ENCODE measurements around the gene EPHB4.

The EPHB4 gene

GRCh38 chr7:100829150-100829716 lies 1.9 kb upstream of the EPHB4 start:
- H3K9ac ChIP-seq (ENCODE audit: low read length), result no peak overlapping the region
- no peak for TF ChIP-seq EZH2phosphoT487 (IDR thresholded peaks at IDR 0.05; ENCODE audit: low read length)
- TF ChIP-seq CTCF (IDR thresholded peaks at IDR 0.05; ENCODE audit: low read length), result no peak
- no peak for TF ChIP-seq EZH2 (optimal IDR thresholded peaks at IDR 0.05; ENCODE audit: low read depth, low read length)
- no peaks in the 10 kb centered on the region for H3K9me3 ChIP-seq (replicated peaks; ENCODE audit: insufficient read depth, low read length)
- no peaks in the 10 kb centered on the region for H3K36me3 ChIP-seq (replicated peaks; ENCODE audit: insufficient read depth, low read length)
- no peak overlapping the region for H3K4me2 ChIP-seq (ENCODE audit: low read depth, low read length)
- no peak overlapping the region for H3K4me3 ChIP-seq (ENCODE audit: low read length)
- H3F3A ChIP-seq (ENCODE audit: insufficient read depth, low read length), result no peaks in the 10 kb centered on the region
- no peak overlapping the region for H2AFZ ChIP-seq (ENCODE audit: low read length)
- peaks cover 82% of the 10 kb centered on the region for H3K27me3 ChIP-seq (replicated peaks; ENCODE audit: insufficient read depth, low read length)
- H3K27ac ChIP-seq (ENCODE audit: low read length), result no peak overlapping the region
- DNase-seq, result no peak
- H3K4me1 ChIP-seq (ENCODE audit: low read length), result no peaks in the 10 kb centered on the region
- no peaks in the 10 kb centered on the region for H3K79me2 ChIP-seq (ENCODE audit: low read length)
- H3K9me2 ChIP-seq (replicated peaks; ENCODE audit: insufficient read depth, low read length), result no peaks in the 10 kb centered on the region
- no peaks in the 10 kb centered on the region for H4K20me1 ChIP-seq (ENCODE audit: insufficient read depth, low read length)

GRCh38 chr7:100826514-100827329 lies 601 bp downstream of the EPHB4 start:
- Histone ChIP-seq H4K20me1 (ENCODE audit: insufficient read depth, low read length) (no peaks in the 10 kb centered on the region), H3K27me3 (replicated peaks; ENCODE audit: insufficient read depth, low read length) (peaks cover 86% of the 10 kb centered on the region), H3K4me3 (ENCODE audit: low read length) (no peak overlapping the region), H2AFZ (ENCODE audit: low read length) (no peak overlapping the region), H3K4me1 (ENCODE audit: low read length) (no peaks in the 10 kb centered on the region), H3K9me2 (replicated peaks; ENCODE audit: insufficient read depth, low read length) (no peaks in the 10 kb centered on the region), H3K36me3 (replicated peaks; ENCODE audit: insufficient read depth, low read length) (no peaks in the 10 kb centered on the region), H3F3A (ENCODE audit: insufficient read depth, low read length) (no peaks in the 10 kb centered on the region), H3K9me3 (replicated peaks; ENCODE audit: insufficient read depth, low read length) (no peaks in the 10 kb centered on the region), H3K27ac (ENCODE audit: low read length) (no peak overlapping the region), H3K79me2 (ENCODE audit: low read length) (no peaks in the 10 kb centered on the region), H3K4me2 (ENCODE audit: low read depth, low read length) (no peak overlapping the region), H3K9ac (ENCODE audit: low read length) (no peak overlapping the region)
- no peak for TF ChIP-seq EZH2 (optimal IDR thresholded peaks at IDR 0.05; ENCODE audit: low read depth, low read length)
- TF ChIP-seq CTCF (IDR thresholded peaks at IDR 0.05; ENCODE audit: low read length), result no peak
- no peak for TF ChIP-seq EZH2phosphoT487 (IDR thresholded peaks at IDR 0.05; ENCODE audit: low read length)
- DNase-seq, result no peak

- Histone ChIP-seq H3K4me3 (ENCODE audit: low read length) (no peak overlapping the region), H3K36me3 (replicated peaks; ENCODE audit: insufficient read depth, low read length) (no peaks in the 10 kb centered on the region), H3K27me3 (replicated peaks; ENCODE audit: insufficient read depth, low read length) (peaks cover 84% of the 10 kb centered on the region), H2AFZ (ENCODE audit: low read length) (no peak overlapping the region), H3K9me2 (replicated peaks; ENCODE audit: insufficient read depth, low read length) (no peaks in the 10 kb centered on the region), H3K4me1 (ENCODE audit: low read length) (no peaks in the 10 kb centered on the region), H3K9ac (ENCODE audit: low read length) (no peak overlapping the region), H3K9me3 (replicated peaks; ENCODE audit: insufficient read depth, low read length) (no peaks in the 10 kb centered on the region), H4K20me1 (ENCODE audit: insufficient read depth, low read length) (no peaks in the 10 kb centered on the region), H3K79me2 (ENCODE audit: low read length) (no peaks in the 10 kb centered on the region), H3K27ac (ENCODE audit: low read length) (no peak overlapping the region), H3F3A (ENCODE audit: insufficient read depth, low read length) (no peaks in the 10 kb centered on the region), H3K4me2 (ENCODE audit: low read depth, low read length) (no peak overlapping the region)
- no peak for DNase-seq
- TF ChIP-seq CTCF (IDR thresholded peaks at IDR 0.05; ENCODE audit: low read length) (no peak), EZH2phosphoT487 (IDR thresholded peaks at IDR 0.05; ENCODE audit: low read length) (no peak), EZH2 (optimal IDR thresholded peaks at IDR 0.05; ENCODE audit: low read depth, low read length) (no peak)
These were observed 1.4 kb downstream of the EPHB4 start for GRCh38 chr7:100825751-100826513.

Data from MM.1S (cell line).